Activated naive CD4-positive, alpha-beta T cell treated with anti-CD3 and anti-CD28 coated beads, Interleukin-2, amount 50 U/mL, for 72 hours (primary cell): ENCODE results near the gene ARHGEF39. TPM values are rescaled to one million over a fixed set of nuclear protein-coding genes. Genes with fewer than 3 reads are reported as not detected.

Experiments used
- ATAC-seq, 2 donors: fragments of 150-1000 bp; cut with Tn5 transposase; 2 replicates each; pipeline ENCODE4 v1.10.0; 2021; ENCODE audit warnings: mild to moderate bottlenecking in 2 of 2, moderate library complexity in 2 of 2
- DNase-seq, 2 donors: peaks; one replicate each; pipeline ENCODE4 v3.0.0; 2021 to 2022; ENCODE audit warnings: low spot score in 2 of 2
- H3K27ac Mint-ChIP-seq, 2 donors: one replicate each; pipeline ENCODE4 v1.8.0; 2022; ENCODE audit warnings: mild to moderate bottlenecking in 2 of 2, mixed read lengths in 2 of 2
- H3K36me3 Mint-ChIP-seq, 2 donors: one replicate each; pipeline ENCODE4 v1.8.0; 2022; ENCODE audit warnings: mixed read lengths in 2 of 2
- H3K9me3 Mint-ChIP-seq, 2 donors: one replicate each; pipeline ENCODE4 v1.8.0; 2022; ENCODE audit warnings: mixed read lengths in 2 of 2
- total RNA-seq, 2 donors: library from RNA; stranded (reverse); gene quantifications; one replicate each; pipeline ENCODE4 v1.2.3, GENCODE V29; 2022

Gene ARHGEF39
- total RNA-seq = 10 to 100 TPM; 21.6 to 22.8 TPM

DNA sequence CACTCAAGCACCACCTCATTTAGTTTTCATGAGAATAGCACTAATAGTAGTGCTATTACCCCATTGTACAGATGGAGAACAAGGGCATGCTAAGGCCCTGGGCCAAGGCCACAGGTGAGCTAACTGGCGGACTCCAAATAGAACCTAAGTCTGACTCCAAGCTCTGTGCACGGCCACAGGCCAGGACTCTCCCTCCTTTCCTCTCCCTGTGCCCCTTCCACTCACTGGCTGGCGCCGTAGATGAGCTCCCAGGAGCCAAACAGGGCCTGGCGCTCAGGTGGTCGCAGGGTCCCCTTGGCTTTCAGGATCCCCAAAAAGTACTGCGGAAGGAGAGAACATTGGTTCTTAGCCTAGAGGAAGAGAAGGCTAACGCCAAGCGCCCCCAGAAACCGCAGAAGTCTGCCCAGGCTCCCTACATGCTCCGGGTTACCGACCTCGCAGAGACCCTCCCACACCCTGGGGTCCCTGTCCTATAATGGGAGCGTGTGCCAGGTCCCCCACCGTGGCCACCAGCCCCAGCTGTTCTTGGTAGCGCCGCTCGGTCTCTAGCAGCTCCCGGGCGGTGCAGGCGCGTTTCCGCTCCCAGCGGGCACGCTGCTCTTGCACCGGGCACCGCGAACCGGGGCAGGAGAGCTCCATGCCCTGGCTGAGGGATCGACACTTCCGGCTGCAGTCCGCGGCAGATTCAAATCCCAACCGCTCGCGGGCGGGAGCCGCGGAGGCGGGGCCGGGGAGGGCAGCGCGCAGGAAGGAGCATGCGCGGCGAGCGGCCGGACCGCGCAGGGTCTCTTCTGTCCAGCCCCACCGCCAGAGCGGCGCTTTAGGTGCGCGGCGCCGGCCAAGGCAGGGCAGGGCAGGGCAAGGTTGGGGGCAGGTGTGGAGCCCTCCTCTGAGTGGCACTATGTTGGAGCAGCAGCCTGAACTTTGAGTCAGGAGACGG lies at the start of gene ARHGEF39:
TSS of gene ARHGEF39 (minus strand) at position 665 of the 940 bp plus-strand sequence. CDS start at position 639, 26 bp downstream.
- DNase-seq (peak; percentile 76 to 90), ATAC-seq (peak; percentile 90 to 93)
- Mint-ChIP-seq H3K36me3 (peaks cover 22 to 26% of the 10 kb centered on the region in 2 donors), H3K9me3 (peaks cover 0 to 10% of the 10 kb centered on the region in 2 donors), H3K27ac (peak within 1 kb of the TSS; percentile 22 to 84)

DNA sequence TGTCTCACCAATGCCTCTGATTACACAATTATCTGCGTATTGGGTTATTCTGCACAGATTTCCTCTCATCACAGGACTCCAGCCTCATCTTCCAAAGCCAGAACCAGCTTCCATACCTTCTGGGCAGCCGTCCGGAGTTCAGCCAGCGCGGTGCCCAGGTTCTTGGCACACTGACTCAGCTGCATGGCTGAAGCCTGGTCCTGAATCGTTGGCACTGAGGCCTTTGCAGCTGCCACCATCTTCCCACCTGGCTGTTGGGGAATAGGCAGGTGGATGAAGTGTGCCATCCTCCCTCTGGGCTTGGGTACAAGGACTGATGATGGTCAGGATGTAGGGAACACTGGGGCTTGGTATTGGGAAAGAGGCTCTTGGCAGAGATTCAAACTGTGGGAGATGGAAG lies 49.1 kb upstream of the ARHGEF39 start:
- no peak for ATAC-seq
- no peaks in the 10 kb centered on the region for H3K9me3 Mint-ChIP-seq
- DNase-seq = no peak
- peak overlapping the region; percentile 29 to 66 for H3K27ac Mint-ChIP-seq
- H3K36me3 Mint-ChIP-seq = peaks cover 40 to 47% of the 10 kb centered on the region in 2 donors

DNA sequence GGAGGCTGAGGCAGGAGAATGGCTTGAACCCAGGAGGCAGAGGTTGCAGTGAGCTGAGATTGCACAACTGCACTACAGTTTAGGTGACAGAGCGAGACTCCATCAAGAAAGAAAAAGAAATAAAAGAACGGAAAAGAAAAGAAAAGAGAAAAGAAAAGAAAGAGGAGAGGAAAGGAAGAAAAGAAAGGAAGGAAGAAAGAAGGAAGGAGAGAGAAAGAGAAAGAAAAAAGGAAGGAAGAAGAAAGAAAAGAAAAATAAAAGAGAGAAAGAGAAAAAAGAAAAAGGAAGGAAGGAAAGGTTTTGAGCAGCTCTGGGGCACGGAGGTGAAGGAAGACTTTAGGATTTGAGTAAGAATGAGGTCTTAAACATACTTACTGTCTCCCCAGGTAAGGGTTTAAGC lies 48.6 kb upstream of the ARHGEF39 start:
- DNase-seq (no peak), ATAC-seq (no peak)
- Mint-ChIP-seq H3K27ac (peak overlapping the region; percentile 66 to 83), H3K36me3 (peaks cover 37 to 51% of the 10 kb centered on the region in 2 donors), H3K9me3 (no peaks in the 10 kb centered on the region)

DNA sequence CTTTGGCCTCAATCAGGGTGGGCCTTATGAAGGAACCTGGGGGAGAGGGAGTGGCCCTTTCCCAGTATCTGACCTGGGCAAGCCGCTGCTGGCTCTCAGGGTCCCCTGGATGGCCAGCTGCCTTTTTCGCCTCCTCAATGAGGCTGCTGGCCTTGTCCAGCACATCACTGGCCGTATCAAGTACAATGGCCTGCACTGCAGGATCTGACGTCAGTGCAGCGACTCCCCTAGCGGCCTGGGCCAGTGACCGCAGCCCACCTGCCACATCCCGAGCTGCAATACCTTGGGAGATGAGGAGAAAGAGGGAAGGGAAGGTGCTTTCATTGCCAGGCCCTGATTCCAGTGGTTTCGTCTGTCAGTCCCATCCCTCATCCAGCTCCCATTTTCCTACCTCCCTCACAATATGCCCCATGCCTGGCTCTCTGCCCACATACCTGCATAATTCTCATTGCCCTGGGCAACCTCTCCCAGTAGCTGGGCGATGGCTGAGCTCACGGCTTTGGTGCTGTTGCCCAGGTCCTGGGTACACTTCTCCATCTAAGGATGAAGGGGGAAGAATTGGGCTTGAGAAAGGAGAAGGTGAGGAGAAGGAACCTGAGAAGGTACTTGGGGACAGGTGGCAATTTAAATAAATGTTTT lies 47.9 kb upstream of the ARHGEF39 start:
- H3K9me3 Mint-ChIP-seq = no peaks in the 10 kb centered on the region
- peak overlapping the region; percentile 66 to 83 for H3K27ac Mint-ChIP-seq
- ATAC-seq (no peak), DNase-seq (no peak)
- H3K36me3 Mint-ChIP-seq = peaks cover 34 to 54% of the 10 kb centered on the region in 2 donors

DNA sequence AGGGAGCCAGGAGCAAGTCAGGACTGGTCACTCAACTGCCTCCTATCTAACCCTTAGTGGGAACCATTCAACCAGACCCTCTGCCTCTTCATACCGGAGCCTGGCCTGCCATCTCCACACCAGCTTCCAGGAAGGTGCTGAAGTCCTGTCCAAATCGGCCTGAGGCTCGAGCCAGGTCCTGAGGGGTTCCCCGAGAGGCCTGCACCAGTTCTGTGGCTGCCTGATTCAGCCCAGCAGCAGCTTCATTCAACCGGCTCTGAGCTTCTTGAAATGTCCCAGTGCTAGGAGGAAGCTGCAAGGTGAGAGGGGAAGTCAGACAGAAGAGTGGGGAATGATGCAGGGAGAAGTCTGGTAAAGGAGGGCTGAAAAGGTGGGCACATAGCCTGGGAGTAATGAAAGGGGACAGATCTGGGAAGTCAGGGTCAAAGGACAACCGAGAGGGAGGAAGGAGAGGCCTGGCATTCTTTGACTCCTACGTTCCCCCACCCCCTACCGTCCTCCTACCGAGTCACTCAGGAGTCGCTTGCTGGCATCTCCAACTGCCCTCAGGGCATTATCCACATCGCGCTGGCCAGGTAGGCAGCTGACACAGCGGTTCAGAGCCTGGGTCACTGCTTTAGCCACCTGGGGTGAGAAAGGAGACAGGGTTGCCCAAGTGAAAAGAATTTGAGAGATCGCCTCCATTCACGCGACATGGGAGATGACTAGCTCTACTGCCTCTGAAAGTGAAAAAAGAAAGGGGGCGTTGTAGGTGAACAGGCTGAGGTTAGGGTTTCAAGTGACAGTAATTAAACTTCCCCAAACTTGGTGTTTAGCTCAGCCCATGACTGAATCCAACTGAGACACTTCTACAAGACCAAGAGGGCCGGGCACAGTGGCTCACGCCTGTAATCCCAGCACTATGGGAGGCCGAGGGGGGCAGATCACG lies 46.8 kb upstream of the ARHGEF39 start:
- DNase-seq (no peak), ATAC-seq (peak; percentile 37 to 48)
- Mint-ChIP-seq H3K9me3 (no peaks in the 10 kb centered on the region), H3K27ac (peak overlapping the region; percentile 58 to 89), H3K36me3 (peaks cover 39 to 60% of the 10 kb centered on the region in 2 donors)

- Mint-ChIP-seq H3K36me3 (peaks cover 39 to 56% of the 10 kb centered on the region in 2 donors), H3K9me3 (no peaks in the 10 kb centered on the region), H3K27ac (peak overlapping the region in 1 of 2 donors; percentile 58)
- no peak for DNase-seq
- ATAC-seq = no peak
Measured at GRCh38 chr9:35710818-35711500, 46.0 kb upstream of the ARHGEF39 start.

- no peak for ATAC-seq
- no peak for DNase-seq
- H3K36me3 Mint-ChIP-seq = peaks cover 35 to 42% of the 10 kb centered on the region in 2 donors
- peak overlapping the region in 1 of 2 donors; percentile 65 for H3K27ac Mint-ChIP-seq
- no peaks in the 10 kb centered on the region for H3K9me3 Mint-ChIP-seq
Measured at GRCh38 chr9:35708146-35708545, 43.2 kb upstream of the ARHGEF39 start.

DNA sequence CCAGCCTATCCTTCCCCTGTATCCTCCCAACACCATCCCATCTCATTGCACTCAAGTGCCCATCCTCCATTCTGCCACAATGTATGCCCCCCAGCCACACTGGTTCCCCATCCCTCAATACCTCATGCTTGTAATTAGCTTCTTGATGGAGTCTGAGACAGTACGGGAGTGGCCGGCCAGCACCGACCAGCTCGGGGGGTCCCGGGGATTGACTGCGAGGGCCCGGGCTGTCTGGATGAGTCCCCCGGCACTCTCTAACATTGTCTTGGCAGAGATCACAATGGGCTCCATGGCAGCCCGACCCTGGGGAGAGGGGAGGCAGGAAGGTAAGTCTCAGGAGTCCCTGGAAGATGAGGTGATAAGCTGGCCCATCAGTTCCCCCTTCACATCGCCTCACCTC lies 42.0 kb upstream of the ARHGEF39 start:
- ATAC-seq = no peak
- Mint-ChIP-seq H3K36me3 (peaks cover 34 to 42% of the 10 kb centered on the region in 2 donors), H3K9me3 (no peaks in the 10 kb centered on the region), H3K27ac (peak overlapping the region; percentile 11 to 23)
- DNase-seq = no peak

- ATAC-seq (no peak), DNase-seq (no peak)
- Mint-ChIP-seq H3K36me3 (peaks cover 24 to 34% of the 10 kb centered on the region in 2 donors), H3K27ac (no peak overlapping the region), H3K9me3 (no peaks in the 10 kb centered on the region)
Measured at GRCh38 chr9:35705836-35706430, 40.9 kb upstream of the ARHGEF39 start.

DNA sequence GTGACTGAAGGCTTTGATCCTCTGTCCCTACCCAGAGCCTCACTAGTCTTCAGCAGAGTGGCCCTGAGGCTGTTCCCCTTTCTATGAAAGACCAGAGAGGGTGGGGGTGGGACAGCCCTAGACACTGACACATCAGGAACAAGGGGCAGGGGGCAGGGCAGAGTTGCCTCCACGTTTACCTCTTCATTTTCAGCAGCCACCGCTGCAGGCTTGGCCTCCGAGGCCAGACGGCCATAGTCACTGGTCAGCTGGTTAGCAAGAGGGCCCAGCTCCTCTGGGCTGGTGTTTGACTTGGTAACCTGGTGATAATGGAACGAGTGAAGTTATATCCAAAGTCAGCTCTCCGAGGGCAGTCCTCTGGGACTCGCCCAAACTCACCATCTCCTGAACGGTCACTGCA lies 40.4 kb upstream of the ARHGEF39 start:
- H3K9me3 Mint-ChIP-seq = no peaks in the 10 kb centered on the region
- ATAC-seq (no peak), DNase-seq (no peak)
- H3K36me3 Mint-ChIP-seq = peaks cover 19 to 28% of the 10 kb centered on the region in 2 donors
- H3K27ac Mint-ChIP-seq = no peak overlapping the region

DNA sequence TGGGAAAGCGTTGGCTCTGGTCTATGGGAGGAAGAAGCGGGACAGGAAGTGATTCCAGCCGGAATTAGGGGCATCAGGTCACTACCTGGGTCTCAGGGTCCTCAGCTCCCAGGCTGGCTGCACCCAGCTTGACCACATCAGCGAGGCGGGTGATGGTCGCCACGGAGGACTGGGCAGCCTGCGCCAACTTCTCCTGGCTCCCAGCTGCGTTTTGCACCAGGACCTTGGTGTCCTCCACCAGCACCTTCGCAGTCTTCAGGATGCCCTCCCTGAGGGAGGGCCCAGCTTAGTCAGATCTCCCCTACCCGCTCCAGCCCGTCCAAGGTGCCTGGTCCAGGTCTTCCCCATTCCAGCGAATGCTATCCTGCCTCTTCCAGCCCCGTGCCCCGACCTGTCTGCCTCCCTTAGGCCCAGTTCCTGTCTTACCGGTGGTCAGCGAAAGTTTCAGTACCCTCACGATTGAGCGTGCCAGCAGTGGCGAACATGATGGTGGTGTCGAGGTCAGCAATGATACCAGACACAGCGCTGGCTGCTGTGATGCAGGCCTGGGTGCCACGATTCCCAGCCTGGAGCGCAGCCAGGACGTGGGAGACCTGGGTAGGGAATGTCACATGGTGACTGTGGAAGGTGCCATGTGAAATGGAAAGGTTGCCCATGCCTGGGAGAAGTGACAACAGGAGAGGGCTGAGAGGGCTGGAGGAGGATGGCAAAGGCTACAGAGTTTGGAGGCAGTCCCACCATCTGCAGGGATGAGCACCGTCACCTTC lies 39.1 kb upstream of the ARHGEF39 start:
- ATAC-seq = no peak
- no peaks in the 10 kb centered on the region for H3K9me3 Mint-ChIP-seq
- DNase-seq = no peak
- H3K36me3 Mint-ChIP-seq = peaks cover 17 to 26% of the 10 kb centered on the region in 2 donors
- H3K27ac Mint-ChIP-seq = peak overlapping the region in 1 of 2 donors; percentile 52

- no peak for DNase-seq
- Mint-ChIP-seq H3K9me3 (no peaks in the 10 kb centered on the region), H3K27ac (no peak overlapping the region), H3K36me3 (peaks cover 15 to 23% of the 10 kb centered on the region in 2 donors)
- no peak for ATAC-seq
Measured at GRCh38 chr9:35702696-35703095, 37.7 kb upstream of the ARHGEF39 start.

GRCh38 chr9:35700942-35701341 lies 35.9 kb upstream of the ARHGEF39 start:
- H3K36me3 Mint-ChIP-seq = peaks cover 8 to 11% of the 10 kb centered on the region in 2 donors
- H3K9me3 Mint-ChIP-seq = no peaks in the 10 kb centered on the region
- ATAC-seq = no peak

DNA sequence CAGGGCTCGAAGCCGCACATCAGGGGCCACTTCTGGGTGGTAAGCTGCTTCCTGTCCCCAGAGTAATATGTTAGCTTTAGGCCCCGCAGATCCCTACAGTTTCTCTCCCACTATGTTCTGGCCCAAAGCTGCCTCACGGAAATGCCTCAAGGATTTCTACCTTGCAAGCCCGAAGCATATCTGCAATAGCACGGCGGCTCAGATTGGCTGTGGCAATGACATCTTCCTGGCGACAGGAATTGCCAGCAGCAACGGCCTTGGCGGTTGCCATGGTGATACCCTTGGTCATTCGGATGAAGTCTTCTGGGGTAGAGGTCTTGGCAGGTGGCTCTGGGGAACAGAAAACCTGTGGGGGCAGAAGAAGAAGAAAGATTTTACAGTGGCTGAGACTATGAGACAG lies 35.0 kb upstream of the ARHGEF39 start:
- Mint-ChIP-seq H3K36me3 (peaks cover 8 to 11% of the 10 kb centered on the region in 2 donors), H3K27ac (no peak overlapping the region), H3K9me3 (no peaks in the 10 kb centered on the region)
- ATAC-seq (no peak), DNase-seq (no peak)

More at GRCh38 chr9:35700942-35701341, 35.9 kb upstream of the ARHGEF39 start:
- H3K27ac Mint-ChIP-seq = no peak overlapping the region
- DNase-seq = no peak

DNA sequence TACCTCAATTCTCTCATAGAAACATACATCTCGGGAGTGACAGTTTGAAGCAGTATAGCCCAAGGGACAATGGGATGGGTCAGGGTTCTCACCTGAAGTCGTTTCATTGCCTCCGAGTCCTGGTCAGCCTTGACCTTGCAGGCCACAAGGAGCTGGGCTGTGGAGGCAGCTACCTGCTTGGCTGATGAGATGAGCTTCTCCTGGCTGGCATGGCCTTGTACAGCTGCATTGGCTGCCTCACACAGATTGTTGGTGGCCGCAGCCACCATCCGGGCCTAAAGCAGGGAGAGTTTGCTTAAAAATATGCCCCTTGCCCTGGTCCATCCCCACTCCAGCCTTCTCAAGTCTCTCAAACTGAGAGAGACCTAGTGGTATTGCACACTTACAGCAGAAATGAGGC lies 33.2 kb upstream of the ARHGEF39 start:
- Mint-ChIP-seq H3K36me3 (peaks cover 0 to 10% of the 10 kb centered on the region in 2 donors), H3K27ac (no peak overlapping the region), H3K9me3 (no peaks in the 10 kb centered on the region)
- DNase-seq = no peak
- no peak for ATAC-seq
